Left ventricle myocardium inferior (tissue), 1 donor: Measurements from ENCODE around the gene CPHXL. TPM values are rescaled to one million over a fixed set of nuclear protein-coding genes. Genes with fewer than 3 reads are reported as not detected.

Experiments used
- DNase-seq: peaks from one replicate; pipeline ENCODE4 v3.0.0-alpha.2; 2020
- H3K27ac ChIP-seq: fragments of 200-600 bp; replicated peaks from 2 replicates; pipeline ENCODE4 v1.8.0; 2021
- H3K27me3 ChIP-seq: fragments of 200-600 bp; 2 replicates; pipeline ENCODE4 v1.8.0; 2021; ENCODE audit warnings: low read depth
- H3K36me3 ChIP-seq: fragments of 200-600 bp; 2 replicates; pipeline ENCODE4 v1.8.0; 2021
- H3K4me1 ChIP-seq: fragments of 200-600 bp; 2 replicates; pipeline ENCODE4 v1.8.0; 2021
- H3K4me3 ChIP-seq: fragments of 200-600 bp; 2 replicates; pipeline ENCODE4 v1.8.0; 2021; ENCODE audit warnings: mild to moderate bottlenecking, moderate library complexity
- H3K9me3 ChIP-seq: fragments of 200-600 bp; replicated peaks from 2 replicates; pipeline ENCODE4 v1.8.0; 2021
- intact Hi-C: fragments of 100-400 bp; cut with micrococcal nuclease; formaldehyde crosslinking; loops from one replicate; pipeline ENCODE4 v1.11.0; 2022
- total RNA-seq: library from RNA; stranded (reverse); fragmentation: NEBNext Ultra II Directional; extraction: Animal tissue kit (Norgen Biotek cat#: 25700); gene quantifications from one replicate; pipeline ENCODE4 v1.2.1, GENCODE V29; 2021
- TF ChIP-seq, protein P1 (sequence below): fragments of 200-600 bp; IDR thresholded peaks from 2 replicates; pipeline ENCODE4 v1.8.0; 2021; ENCODE audit warnings: antibody characterized with exemption, mild to moderate bottlenecking, borderline replicate concordance
- donor health status: DM: no; HTN: yes; CAD: no; lungs with severe emphysema.

CPHXL gene
- total RNA-seq, 1 donor from 2014 or later: not detected

DNA sequence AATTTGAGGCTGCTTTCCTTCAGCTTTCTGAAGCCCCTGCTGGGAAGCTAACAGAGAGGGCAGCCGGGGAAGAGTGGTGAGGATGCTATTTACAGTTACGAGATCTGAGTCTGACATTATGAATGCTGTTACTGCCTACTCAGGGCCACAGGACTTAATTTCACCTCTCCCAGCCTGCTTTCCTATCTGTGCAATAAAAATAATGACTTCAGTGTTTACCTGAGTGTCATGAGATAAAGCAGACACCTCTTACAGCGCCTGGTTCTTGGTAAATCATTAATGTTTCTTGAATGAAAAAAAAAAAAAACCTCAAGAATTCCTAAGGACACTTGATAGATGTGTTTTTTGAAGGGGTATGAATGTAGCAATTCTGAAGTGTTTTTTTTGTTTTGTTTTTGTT lies 24.2 kb upstream of the CPHXL start:
- DNase-seq: no peak
- TF ChIP-seq, protein P1, sequence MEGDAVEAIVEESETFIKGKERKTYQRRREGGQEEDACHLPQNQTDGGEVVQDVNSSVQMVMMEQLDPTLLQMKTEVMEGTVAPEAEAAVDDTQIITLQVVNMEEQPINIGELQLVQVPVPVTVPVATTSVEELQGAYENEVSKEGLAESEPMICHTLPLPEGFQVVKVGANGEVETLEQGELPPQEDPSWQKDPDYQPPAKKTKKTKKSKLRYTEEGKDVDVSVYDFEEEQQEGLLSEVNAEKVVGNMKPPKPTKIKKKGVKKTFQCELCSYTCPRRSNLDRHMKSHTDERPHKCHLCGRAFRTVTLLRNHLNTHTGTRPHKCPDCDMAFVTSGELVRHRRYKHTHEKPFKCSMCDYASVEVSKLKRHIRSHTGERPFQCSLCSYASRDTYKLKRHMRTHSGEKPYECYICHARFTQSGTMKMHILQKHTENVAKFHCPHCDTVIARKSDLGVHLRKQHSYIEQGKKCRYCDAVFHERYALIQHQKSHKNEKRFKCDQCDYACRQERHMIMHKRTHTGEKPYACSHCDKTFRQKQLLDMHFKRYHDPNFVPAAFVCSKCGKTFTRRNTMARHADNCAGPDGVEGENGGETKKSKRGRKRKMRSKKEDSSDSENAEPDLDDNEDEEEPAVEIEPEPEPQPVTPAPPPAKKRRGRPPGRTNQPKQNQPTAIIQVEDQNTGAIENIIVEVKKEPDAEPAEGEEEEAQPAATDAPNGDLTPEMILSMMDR: no peak
- no peaks in the 10 kb centered on the region for H3K9me3 ChIP-seq
- intact Hi-C loops: no loop called here
- H3K4me3 ChIP-seq: no peak overlapping the region
- H3K27ac ChIP-seq: no peak overlapping the region
- no peaks in the 10 kb centered on the region for H3K4me1 ChIP-seq
- H3K27me3 ChIP-seq: no peaks in the 10 kb centered on the region
- H3K36me3 ChIP-seq: no peaks in the 10 kb centered on the region

DNA sequence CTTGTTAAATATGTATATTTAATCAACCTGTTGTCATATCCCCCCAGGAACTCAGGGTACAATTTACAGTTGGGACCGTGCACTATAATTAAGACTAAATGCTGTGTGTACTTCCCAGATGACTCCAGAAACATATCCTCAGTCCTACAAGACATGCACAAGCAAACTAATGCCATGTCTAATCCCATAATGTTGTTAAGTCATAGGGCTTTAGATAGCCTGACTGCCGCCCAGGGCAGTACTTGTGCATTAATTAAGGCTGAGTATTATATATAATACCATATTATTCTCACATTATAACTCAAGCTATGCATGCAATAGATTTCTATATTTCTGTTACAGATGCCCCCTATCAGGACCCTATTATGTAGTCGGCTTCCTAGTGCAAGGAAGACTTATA lies 20.1 kb upstream of the CPHXL start:
- peaks cover 26% of the 10 kb centered on the region for H3K9me3 ChIP-seq
- TF ChIP-seq, protein P1: no peak
- intact Hi-C loops: no loop called here

DNA sequence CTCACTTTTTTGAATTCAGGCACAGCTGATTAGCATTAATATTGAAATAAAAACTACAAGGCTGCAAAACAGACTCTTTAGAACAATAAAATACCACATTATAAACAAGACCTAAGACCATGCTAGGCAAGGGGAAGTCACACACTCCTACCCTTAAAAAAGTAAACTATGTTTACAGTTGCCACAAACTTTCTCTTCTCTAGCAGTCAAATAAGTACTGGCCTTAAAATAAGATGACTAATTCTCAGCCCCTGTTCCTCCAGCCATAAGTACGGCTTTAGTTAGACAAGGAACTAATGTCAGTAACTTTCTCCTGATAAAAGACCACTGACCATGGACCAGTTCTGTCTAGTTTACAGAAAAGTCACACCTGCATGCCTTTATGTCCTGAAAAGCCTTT lies 19.5 kb upstream of the CPHXL start:
- Histone ChIP-seq H3K36me3 (no peaks in the 10 kb centered on the region), H3K27me3 (no peaks in the 10 kb centered on the region), H3K4me1 (no peaks in the 10 kb centered on the region), H3K4me3 (no peak overlapping the region), H3K27ac (no peak overlapping the region), H3K9me3 (peaks cover 28% of the 10 kb centered on the region)
- no peak for DNase-seq
- intact Hi-C loops: no loop called here
- TF ChIP-seq, protein P1: no peak

More for the DNA sequence above, 20.1 kb upstream of the CPHXL start:
- H3K4me3 ChIP-seq: no peak overlapping the region
- H3K27ac ChIP-seq: no peak overlapping the region
- no peaks in the 10 kb centered on the region for H3K36me3 ChIP-seq
- no peaks in the 10 kb centered on the region for H3K4me1 ChIP-seq
- DNase-seq: no peak
- H3K27me3 ChIP-seq: no peaks in the 10 kb centered on the region

DNA sequence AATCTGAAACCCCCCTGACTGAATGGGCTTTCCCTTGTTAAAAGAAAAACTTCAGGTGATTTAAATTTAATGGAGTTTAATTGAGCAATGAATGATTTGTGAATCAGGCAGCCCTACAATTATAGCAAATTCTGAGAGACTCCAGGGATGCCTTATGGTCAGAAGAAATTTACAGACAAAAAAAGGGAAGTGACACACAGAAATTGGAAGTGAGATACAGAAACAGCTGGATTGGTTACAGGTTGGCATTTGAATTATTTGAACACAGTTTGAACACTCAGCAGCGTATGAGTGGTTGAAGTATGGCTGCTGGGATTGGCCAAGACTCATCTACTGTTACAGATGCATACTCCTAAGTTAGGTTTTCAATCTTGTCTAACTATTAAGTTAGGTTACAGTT lies 19.0 kb upstream of the CPHXL start:
- intact Hi-C loops: no loop called here
- no peak for DNase-seq
- H3K27me3 ChIP-seq: no peaks in the 10 kb centered on the region
- TF ChIP-seq, protein P1: no peak
- no peaks in the 10 kb centered on the region for H3K4me1 ChIP-seq
- no peak overlapping the region for H3K27ac ChIP-seq
- peaks cover 29% of the 10 kb centered on the region for H3K9me3 ChIP-seq
- no peak overlapping the region for H3K4me3 ChIP-seq
- no peaks in the 10 kb centered on the region for H3K36me3 ChIP-seq

DNA sequence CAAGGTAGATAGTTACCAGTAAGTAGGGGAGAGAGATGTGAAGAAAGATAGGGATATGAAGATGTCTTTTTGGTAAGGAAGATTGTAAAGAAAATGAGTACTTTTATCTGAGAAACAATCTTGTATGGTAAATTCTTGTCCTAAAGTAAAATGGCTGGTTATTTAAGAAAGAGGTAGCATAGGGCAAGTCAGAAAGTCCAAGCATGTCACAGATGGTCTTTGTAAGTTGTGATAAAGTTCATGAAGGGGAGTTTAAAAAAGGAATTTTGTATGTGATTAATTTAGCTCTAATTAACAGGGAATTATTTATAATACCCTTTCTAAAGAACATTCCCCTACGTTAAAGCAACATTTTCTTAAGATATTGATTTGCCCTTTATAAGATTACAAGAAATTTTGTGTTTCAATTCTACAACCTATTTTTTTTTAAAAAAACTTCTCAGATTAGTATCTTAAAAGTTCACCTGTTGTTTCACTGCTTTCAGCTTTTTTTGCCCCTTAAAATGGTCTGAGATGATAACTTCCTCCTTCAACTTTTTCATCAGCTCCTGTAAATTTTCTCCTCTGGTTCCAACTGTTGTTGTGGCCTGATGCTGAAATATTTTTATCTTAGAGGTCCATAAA lies 16.2 kb upstream of the CPHXL start:
- Histone ChIP-seq H3K27me3 (no peaks in the 10 kb centered on the region), H3K36me3 (no peaks in the 10 kb centered on the region), H3K9me3 (peaks cover 31% of the 10 kb centered on the region), H3K4me3 (no peak overlapping the region), H3K4me1 (no peaks in the 10 kb centered on the region), H3K27ac (no peak overlapping the region)
- TF ChIP-seq, protein P1: no peak
- no peak for DNase-seq
- intact Hi-C loops: no loop called here
